Measurements from ENCODE around the gene SPRYD7. TPM values are rescaled to one million over a fixed set of nuclear protein-coding genes. Genes with fewer than 3 reads are reported as not detected.

Gene SPRYD7, protein sequence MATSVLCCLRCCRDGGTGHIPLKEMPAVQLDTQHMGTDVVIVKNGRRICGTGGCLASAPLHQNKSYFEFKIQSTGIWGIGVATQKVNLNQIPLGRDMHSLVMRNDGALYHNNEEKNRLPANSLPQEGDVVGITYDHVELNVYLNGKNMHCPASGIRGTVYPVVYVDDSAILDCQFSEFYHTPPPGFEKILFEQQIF
- 1 to 10 TPM; 6.6 to 9.1 (median 8.4) TPM for total RNA-seq
- polyA plus RNA-seq: 10 to 100 TPM in 2 of 3 donors, 1 to 10 TPM in 1; 8.4 to 14.8 (median 12.6) TPM

DNA sequence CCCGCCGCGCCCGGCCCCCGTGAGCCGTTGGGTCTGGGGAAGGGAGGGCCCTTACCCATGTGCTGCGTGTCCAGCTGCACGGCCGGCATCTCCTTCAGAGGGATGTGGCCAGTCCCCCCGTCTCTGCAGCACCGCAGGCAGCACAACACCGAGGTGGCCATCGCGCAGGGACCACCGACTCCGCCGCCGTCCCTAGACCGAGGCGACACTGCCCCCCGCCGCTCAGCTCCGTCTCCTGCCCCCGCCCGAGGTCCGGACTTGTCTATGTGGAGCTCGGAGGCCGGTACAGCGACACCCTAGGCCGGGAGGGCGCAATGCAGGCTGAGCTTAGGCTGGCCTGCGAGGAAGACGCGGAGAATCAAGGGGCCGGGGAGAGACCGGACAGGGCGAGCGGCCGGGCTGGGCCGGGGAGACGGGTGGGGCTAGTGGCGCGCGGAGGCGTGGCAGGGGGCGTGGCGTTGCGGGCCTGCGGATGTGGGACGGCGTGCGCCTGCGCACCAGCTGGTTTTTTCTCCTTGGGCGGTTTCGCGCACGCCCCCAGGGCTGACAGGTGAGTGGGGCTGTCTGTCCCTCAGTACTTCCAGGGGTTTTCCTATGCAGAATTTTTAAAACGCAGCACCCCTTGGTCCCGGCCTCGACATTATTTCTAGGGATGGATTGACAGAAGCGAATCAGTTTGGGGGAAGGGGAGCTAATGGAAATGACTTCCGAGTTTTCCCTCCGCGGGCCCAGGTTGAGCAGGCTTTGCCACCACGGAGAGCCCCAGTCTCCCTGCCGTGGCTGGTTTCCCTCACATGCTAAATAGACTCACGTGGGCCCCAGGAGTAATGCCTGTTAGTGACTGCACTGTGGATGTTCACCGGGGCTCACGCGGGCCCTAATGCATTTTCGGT, at the start of gene SPRYD7:
Gene SPRYD7, minus strand, starts transcription at position 266 of the 893 bp plus-strand sequence. Its CDS starts 105 bp downstream, at position 161.
- Histone ChIP-seq H3K27me3 (no peaks in the 10 kb centered on the region), H3K4me3 (peak within 1 kb of the TSS; percentile 79 to 94 (median 88)), H3K27ac (peak within 1 kb of the TSS; percentile 85 to 92 (median 89)), H3K9me3 (no peaks in the 10 kb centered on the region), H3K4me1 (peaks cover 0 to 30% (median 23%) of the 10 kb centered on the region in 4 donors), H3K36me3 (peaks cover 0 to under 1% (median 0%) of the 10 kb centered on the region in 4 donors)
- 1% methylated on average over 71 of the region's 71 CpGs for WGBS, 2 donors
- intact Hi-C loops (cut with DNase I): loop anchor here (1.0 to 5.0 kb wide), 6 partner anchors 61 to 246 kb away; partner anchors contain the start of genes EBPL, KPNA3 and TRIM13
- peak; percentile 93 to 97 (median 96) for TF ChIP-seq CTCF (IDR thresholded peaks at IDR 0.05)
- peak; percentile 56 to 86 (median 79) for TF ChIP-seq POLR2AphosphoS5 (IDR thresholded peaks at IDR 0.05)
- TF ChIP-seq EP300 (IDR thresholded peaks at IDR 0.05): no peak
- TF ChIP-seq POLR2A (IDR thresholded peaks at IDR 0.05): peak; percentile 29 to 45
- DNase-seq: peak; percentile 98

DNA sequence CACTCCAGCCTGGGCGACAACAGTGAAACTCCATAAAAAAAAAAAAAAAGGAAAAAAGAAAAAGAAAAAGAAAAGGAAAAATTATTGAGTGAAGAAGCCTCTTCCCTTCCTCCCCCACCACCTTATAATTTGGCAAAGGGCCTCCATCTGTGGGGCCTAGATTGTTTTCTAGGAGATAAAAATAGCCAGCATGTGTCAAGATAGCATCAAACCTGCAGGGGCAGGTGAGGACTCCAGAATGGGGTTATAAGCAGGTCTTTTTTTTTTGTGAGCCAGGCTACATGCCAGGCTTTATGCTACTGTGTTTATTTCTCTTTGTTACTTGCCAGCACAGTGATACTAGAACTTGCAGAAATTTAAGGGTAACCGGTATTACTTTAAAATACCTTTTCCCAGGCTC, 49.0 kb upstream of the SPRYD7 start:
- no peaks in the 10 kb centered on the region for H3K9me3 ChIP-seq
- no peak overlapping the region for H3K4me3 ChIP-seq
- no peak for TF ChIP-seq EP300 (IDR thresholded peaks at IDR 0.05)
- no peak for TF ChIP-seq POLR2A (IDR thresholded peaks at IDR 0.05)
- TF ChIP-seq POLR2AphosphoS5 (IDR thresholded peaks at IDR 0.05): no peak
- TF ChIP-seq CTCF (IDR thresholded peaks at IDR 0.05): no peak
- WGBS, 2 donors: 63 to 89% methylated on average over 2 of the region's 2 CpGs
- H3K4me1 ChIP-seq: no peaks in the 10 kb centered on the region
- DNase-seq: no peak
- no peaks in the 10 kb centered on the region for H3K27me3 ChIP-seq
- no peak overlapping the region for H3K27ac ChIP-seq
- H3K36me3 ChIP-seq: no peaks in the 10 kb centered on the region
- intact Hi-C loops (cut with DNase I): no loop called here

- intact Hi-C loops (cut with DNase I): no loop called here
- Histone ChIP-seq H3K9me3 (no peaks in the 10 kb centered on the region), H3K27ac (no peak overlapping the region), H3K36me3 (no peaks in the 10 kb centered on the region), H3K4me1 (no peaks in the 10 kb centered on the region), H3K4me3 (no peak overlapping the region), H3K27me3 (no peaks in the 10 kb centered on the region)
- DNase-seq: no peak
- no peak for TF ChIP-seq POLR2AphosphoS5 (IDR thresholded peaks at IDR 0.05)
- no peak for TF ChIP-seq POLR2A (IDR thresholded peaks at IDR 0.05)
- no peak for TF ChIP-seq CTCF (IDR thresholded peaks at IDR 0.05)
- no peak for TF ChIP-seq EP300 (IDR thresholded peaks at IDR 0.05)
Observed at GRCh38 chr13:49980266-49980665, 44.1 kb upstream of the SPRYD7 start.

DNA sequence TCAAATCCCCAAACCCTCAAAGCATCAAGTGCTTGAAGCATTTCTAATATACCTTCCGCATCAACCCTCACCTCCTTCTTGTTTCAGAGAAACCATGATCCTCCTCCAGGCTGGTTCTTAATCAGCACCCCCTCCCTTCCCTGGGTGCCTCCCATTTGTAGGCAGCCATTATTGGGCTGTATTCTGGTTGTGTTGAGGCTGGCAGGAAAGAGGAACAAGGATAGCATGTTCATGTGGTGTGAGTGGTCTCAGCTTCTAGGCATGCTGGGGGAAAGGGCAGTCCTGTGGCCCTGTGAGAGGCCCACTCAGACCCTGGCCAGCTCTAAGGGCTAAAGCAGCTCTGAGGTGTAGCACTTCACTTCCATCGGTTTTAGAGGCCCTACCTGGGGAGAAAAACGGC, 41.9 kb upstream of the SPRYD7 start:
- Histone ChIP-seq H3K4me3 (no peak overlapping the region), H3K36me3 (no peaks in the 10 kb centered on the region), H3K27ac (no peak overlapping the region), H3K4me1 (no peaks in the 10 kb centered on the region), H3K27me3 (no peaks in the 10 kb centered on the region), H3K9me3 (no peaks in the 10 kb centered on the region)
- 88 to 90% methylated on average over 3 of the region's 3 CpGs for WGBS, 2 donors
- intact Hi-C loops (cut with DNase I): loop anchor here (2.0 to 5.0 kb wide), 5 partner anchors 109 to 1093 kb away; no protein-coding TSS in a partner anchor
- TF ChIP-seq POLR2AphosphoS5 (IDR thresholded peaks at IDR 0.05) (no peak), POLR2A (IDR thresholded peaks at IDR 0.05) (no peak), EP300 (IDR thresholded peaks at IDR 0.05) (no peak), CTCF (IDR thresholded peaks at IDR 0.05) (no peak)
- DNase-seq: no peak
